ENCODE data around the gene RPL26.
"Not testable (repeated sequence)": the region's sequence is repeated elsewhere in the genome, so short reads cannot be mapped to it uniquely, and the experiment has no call there.

The RPL26 gene

DNA sequence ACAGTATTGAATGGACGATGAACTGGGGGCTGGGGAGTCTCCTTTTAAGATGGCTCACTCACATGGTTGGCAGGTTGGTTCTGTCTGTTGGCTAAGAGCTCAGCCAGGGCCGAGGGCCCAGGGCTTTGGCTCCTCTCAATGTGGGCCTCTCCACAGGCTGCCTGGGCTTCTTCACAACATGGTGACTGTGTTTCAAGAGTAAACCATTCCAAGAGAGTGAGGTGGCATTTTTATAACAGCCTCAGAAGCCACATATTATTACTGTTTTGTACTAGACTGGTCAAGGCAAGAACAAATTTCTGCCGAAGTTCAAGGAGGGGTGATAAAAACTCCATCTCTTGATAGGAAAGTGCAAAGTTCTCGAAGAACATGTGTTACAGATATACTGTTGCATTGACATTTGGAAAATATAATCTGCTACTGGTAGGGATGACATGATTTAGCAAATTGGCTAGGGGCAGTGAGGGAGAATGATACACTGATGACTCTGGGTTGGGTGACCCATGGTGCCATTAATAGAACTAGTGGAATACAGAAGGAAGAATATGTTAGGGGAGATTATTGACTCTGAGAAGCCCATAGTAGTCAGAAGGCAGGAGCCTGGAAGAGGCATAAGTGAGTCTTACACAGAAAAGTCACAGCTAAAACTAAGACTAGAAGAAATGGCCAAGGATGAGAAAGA, 20.2 kb downstream of the RPL26 start:
- DNase-seq: no peak

DNA sequence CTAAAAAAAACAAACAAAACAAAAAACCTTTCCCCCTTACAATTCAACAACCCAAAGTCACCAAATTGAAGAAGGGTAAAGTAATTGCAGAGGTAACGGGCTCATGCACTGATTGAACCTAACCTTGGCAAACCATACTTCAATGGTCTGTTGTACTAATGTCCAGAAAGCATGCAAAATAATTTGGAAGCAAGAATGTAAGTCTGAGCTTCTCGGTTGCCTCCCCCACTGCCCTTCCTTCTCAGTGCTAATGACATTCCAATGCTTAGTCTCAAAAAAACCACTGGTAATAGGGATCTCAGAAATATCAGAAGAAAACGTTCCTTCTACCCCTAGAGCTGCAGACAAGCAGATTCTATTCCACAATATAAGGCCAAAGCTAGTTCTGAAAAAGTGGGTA, 22.2 kb downstream of the RPL26 start:
- no peak for DNase-seq

DNA sequence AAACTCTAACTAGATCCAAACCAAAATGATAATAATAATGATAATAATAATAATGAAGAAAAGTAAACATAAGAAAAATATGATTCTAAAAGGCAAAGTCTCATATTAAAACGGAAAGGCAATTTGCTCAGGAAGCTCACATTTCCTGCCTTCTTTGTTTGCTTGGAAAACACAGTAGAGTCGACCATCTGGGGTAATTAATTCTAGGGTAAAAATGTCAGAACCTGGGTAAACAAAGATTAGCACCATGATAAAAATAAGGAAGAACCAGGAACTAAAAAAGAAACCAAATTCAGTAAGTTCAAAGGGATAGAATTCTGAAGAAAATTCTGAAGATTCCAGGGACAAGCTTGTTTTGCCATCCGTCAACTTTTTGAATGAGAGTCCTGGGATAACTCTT, 22.7 kb downstream of the RPL26 start:
- DNase-seq: no peak

DNA sequence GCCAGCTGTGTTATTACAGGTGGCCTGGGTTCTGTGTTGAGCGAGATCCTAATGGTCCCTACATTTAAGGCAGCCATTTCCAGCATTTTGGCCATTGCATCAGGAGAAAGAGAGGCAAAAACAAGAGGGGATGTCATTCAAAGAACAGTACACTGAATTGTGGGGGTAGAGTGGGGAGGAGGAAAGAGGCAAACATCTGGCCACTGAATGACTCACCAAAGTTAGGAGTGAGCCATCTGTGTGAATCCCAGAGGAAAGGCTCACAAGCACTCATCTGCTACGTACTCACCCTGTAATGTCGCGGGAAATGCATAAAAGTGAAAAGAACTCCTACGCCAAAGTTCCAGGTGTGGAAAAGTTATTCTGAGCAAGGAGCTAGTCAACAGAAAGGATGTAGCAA, 23.2 kb downstream of the RPL26 start:
- DNase-seq: no peak

DNA sequence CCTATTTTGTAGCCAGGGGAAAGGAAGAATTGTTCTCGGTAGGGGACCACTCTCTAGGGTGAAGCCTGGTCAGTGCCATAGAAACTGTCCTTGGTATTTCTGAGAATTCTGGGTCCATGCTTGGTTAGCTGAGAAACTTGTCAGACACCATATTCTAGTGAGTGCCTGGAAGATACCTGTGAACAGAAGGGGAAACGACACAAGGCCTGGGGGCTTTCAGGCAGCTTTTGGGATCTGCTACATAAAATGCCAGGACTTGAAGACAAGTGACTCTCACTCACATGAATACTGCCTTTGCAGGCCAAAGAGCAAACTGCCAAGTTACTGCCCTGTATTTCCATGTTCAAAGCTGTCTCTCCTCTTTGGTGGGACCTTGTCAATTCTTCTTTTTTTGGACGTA, 25.1 kb downstream of the RPL26 start:
- DNase-seq: no peak

DNA sequence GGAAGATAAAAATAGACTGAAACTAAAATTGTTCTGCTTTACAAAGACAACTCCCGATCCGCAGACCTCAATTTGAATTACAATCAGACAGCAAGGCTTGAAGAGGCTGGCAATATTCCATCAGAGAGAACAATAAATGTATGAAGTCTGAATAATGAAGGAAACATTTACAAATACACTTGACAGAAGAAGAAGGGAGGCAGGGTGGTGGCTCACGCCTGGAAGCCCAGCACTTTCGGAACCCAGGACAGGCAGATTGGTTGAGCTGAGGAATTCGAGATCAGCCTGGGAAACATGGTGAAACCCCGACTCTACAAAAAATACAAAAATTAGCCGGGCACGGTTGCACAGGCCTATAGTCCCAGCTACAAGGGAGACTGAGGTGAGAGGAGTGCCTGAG, 28.8 kb downstream of the RPL26 start:
- DNase-seq: no peak

DNA sequence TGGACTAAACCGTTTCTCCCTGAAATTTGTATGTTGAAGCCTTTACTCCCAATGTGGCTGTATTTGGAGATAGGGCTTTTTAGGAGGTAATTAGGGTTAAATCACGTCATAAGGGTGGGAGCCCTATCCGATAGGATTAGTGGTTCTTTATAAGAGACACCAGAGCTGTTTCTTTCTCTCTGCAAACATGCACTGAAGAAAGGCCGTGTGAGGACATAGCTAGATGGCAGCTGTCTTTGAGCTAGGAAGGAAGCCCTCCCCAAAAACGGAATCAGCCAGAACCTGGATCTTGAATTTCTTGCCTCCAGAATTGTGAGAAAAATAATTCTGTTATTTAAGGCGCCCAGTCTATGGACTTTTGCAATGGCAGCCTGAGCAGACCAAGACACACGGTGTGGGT, 29.3 kb downstream of the RPL26 start:
- no peak for DNase-seq

DNA sequence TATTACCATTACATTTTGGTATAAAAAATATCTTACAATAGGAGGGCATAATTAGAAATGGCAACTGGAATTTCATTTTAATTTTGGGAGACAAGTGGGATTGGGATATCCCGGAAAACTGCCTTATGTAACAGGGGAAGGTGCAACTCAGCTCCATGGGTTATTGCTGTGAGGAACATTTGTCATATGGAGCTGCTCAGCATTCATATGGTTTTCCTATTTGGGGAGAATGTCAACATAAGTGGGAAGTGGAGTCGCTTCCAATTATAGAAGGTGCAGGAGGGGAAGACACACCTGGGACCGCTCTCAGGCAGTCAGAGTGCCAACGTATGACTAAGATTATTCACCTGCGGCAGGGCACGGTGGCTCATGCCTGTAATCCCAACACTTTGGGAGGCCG, 32.7 kb downstream of the RPL26 start:
- no peak for DNase-seq

DNA sequence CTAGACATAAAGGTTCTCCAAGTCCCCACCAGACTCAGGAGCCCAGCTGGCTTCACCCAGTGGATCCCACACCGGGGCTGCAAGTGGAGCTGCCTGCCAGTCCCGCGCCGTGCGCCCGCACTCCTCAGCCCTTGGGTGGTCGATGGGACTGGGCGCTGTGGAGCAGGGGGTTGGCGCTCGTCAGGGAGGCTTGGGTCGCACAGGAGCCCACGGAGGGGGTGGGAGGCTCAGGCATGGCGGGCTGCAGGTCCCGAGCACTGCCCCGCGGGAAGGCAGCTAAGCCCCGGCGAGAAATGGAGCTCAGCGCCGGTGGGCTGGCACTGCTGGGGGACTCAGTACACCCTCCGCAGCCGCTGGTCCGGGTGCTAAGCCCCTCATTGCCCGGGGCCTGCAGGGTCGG, 36.0 kb downstream of the RPL26 start:
- not testable (repeated sequence) for DNase-seq

DNA sequence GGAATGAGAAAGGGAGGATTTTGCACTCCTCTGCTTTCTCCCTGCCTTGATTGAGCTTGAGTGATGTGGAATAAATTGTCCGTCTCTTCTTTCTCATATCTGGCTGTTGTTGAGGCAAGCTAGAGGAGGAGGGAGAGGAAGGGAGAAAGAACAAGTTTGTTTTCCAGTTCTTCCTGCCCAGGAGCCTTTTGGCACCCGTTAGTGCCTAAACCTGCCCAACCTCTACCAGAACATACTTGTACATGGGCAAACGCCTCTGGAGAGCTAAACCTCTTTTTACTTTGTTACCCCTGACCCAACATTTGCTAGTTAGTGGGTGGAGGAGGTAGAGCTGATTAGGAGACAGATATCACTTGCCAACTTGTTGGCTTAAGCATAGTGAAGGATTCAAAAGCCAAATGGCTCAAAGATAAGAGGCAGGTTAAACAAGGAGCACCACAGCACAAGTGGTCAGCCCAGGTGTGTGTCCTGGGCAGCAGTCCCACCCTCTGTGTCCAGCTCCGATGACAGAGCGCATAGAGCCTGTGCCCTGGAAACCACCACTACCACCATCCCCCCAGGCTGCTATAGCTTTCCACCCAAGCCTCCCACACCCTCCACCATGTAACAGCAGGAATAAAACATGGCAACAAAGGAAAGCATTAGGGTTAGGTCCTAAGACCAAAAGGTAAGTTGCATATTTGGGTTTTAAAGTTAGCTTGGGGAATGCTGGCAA, 36.9 kb downstream of the RPL26 start:
- no peak for DNase-seq

DNA sequence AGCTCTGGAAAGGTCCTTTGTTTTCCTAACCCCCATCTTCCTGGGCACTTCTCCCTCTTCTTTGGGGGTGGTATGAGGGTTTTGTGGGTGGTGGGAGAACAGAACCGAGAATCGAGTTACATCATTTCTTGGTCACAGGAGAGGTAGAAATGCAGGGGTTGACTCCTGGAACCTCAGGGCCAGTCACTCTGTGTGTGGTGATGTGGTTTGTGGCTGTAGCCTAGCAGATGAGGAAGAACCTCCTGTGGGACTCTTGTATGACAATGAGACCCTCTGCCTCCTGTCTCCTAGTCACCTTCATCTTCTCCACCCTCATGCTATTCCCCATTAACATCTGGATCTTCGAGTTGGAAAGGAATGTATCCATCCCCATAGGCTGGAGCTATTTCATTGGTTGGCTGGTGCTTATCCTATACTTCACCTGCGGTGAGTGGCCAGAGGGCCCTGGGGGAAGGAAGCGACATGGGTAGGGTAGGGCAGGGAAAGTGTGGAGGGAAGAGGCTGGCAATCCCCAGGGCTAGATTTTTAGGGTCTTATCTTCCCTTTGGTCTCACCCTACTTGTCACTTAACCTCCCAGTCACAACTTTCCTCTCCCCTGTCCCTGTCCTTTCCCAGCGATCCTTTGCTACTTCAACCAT, 37.8 kb downstream of the RPL26 start:
- DNase-seq: no peak

DNA sequence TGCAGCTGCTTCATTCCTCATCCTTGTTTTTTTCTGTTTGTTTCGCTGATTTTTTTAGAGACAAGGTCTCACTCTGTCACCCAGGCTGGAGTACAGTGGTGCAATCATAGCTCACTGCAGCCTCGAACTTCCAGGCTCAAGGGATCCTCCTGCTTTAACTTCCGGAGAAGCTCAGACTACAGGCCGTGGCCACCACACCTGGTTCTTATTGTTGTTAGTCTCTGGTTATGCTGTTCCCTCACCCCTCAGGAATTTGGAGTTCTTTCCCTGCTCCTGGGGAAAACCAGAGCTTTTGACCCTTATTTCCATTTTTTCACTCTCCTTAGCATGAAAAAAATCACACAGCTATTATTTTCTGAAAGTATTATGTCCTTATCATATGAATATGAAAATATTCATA, 41.5 kb downstream of the RPL26 start:
- no peak for DNase-seq

DNA sequence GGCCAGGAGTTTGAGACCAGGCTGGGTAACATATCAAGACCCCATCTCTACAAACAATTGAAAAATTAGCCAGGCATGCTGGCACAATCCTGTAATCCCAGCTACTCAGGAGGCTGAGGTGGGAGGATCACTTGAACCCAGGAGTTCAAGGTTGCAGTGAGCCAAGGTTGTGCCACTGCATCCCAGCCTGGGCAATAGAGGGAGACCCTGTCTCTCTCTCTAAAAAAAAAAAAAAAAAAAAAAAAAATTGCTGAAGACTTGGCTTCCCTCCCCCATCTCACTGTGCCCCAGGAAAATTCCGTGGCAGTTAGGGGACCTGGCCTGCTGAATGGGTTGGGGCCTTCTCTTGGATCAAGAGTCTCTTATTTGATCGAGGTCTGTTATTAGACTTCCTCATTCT, 43.5 kb downstream of the RPL26 start, which contains the start of gene ODF4:
TSS of gene ODF4 (plus strand) at position 301 of the 400 bp plus-strand sequence. CDS start 212 bp downstream, outside the sequence.
- DNase-seq: no peak

DNA sequence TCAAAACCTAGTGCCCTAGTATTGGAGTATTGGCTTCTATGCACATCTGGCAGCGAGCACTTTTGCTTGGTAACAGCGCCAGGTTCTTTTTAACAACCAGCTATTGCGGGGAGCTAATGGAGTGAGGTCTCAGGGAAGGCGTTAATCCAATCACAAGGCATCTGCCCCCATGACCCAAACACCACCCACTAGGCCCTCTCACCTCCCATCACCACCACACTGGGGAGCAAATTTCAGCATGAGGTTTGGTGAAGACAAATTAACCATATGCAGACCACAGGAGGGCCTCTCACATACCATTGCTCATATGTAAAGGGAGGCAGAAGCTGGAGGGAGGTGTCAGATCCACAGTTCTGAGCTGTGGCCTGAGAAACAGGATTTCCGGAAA, 44.2 kb downstream of the RPL26 start:
- DNase-seq: no peak

DNA sequence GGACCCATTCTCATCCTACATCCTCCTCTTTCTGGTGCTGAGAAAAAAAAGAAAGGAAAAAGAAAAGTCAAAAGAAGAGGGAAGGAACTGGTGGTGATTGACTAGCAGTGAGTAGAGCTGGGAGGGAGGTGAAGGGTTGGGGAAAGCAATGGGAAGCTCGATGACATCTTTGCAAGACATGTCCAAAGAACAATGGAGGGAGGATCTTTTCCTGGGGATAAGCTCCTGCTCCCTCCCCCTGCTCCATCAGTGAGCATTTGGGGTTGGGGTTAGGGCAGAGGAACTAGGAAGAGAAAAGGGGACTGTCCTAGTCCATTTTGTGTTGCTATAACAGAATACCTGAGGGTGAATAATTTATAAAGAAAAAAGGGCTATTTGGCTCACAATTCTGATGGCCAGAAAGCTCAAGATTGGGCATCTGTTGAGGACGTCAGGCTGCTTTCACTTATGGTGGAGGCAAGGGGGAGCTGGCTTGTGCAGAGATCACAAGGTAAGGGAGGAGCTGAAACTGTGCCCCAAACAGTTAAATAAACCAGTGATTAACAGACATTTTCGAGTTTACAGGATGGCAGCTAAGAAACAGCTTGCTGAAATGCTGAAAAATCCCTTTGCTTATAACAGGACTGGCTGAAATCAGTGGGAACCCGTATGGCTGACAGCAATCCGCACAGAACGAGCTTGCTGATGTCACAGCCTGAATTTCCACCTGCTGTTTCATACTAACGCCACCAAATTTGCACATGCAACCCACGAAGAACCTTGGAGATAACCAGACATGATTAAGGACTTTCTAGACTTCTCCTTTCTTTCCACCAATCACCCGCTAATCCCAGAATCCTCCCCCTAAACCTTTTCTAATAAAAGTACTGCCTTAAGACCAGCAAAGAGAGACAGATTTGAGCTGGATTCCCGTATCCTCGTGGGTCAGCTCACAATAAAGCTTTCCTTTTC, 44.9 kb downstream of the RPL26 start:
- DNase-seq: no peak

DNA sequence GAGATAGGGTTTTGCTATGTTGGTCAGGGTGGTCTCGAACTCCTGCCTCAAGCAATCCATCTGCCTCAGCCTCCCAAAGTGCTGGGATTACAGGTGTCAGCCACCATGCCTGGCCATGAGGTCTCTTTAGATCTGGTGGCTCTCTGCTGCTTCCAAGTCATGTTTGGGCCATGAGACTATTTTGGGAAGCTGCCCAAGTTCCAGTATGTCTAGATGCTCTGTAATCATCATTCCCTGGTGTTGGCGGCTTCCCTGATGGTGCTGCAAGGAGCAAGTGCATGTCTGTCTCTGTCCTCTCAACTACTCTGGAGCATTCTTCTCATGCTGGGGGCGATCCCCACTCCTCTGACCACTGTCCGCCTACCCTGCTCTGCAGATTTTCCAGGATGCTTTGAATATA, 49.7 kb downstream of the RPL26 start:
- DNase-seq: no peak

DNA sequence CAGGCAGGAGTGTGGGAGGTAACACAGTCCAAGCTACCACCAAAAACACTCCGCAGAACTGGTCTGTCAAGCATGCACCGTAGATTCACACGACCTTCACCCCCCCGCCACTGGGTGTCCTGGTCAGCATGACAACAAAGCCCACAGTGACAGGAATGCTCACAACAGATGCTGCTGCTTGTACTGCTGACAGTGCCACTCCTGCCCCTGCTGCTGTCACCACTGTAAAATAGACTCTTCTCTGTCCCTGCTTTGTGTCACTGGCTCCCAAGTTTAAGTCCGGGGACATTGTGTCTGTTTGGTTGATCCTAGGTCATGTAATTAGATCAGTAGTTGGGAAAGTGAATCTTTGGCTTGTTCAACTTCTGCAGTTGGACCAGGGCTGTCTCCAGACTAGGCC, 50.3 kb downstream of the RPL26 start:
- DNase-seq: no peak

DNA sequence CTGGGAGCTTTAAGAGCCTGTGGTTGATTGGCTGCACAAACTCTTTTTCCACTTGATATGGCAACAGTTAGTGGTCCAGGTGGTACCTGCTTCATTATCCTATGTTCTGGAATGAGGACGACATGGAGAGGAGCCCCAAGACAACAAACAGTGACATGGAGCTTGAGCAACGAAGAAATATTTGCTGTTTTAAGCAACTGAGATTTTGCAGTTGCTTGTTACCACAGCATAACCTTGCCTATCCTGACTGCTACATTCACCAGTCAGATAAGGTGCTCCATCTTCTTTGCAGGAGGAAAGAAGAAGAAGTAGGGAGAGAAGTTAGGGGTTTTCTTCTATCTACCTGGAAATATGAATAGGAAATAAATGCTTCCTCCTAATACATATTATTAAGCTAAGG, 50.9 kb downstream of the RPL26 start:
- DNase-seq: no peak

Measured in NCI-H1105 (cell line).